NCI-H1436 treated with DMSO at 0.1 percent for 48 hours (cell line): ENCODE results near the gene ZER1.

Experiments
- DNase-seq: peaks from one replicate; lab custom pipeline; 2025; lab: John Stamatoyannopoulos, UW

ZER1 gene

DNA sequence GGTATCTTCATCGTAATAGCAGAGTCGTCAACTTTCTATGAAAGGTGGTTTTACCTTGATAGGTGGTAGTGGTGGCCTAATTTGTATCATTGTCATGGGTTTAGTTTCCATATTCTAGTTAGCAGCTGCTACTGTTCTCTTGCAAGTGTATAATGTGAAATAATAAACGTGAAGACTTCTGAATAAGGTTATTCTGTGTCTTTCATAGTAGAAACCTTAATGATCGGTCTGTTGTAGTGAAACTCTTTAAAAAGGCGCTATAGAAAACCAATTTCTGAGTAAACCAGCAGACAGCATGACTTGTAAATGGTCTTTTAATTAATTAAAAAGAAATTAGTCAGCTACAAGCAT, 81.1 kb downstream of the ZER1 start:
- DNase-seq, result no peak

DNA sequence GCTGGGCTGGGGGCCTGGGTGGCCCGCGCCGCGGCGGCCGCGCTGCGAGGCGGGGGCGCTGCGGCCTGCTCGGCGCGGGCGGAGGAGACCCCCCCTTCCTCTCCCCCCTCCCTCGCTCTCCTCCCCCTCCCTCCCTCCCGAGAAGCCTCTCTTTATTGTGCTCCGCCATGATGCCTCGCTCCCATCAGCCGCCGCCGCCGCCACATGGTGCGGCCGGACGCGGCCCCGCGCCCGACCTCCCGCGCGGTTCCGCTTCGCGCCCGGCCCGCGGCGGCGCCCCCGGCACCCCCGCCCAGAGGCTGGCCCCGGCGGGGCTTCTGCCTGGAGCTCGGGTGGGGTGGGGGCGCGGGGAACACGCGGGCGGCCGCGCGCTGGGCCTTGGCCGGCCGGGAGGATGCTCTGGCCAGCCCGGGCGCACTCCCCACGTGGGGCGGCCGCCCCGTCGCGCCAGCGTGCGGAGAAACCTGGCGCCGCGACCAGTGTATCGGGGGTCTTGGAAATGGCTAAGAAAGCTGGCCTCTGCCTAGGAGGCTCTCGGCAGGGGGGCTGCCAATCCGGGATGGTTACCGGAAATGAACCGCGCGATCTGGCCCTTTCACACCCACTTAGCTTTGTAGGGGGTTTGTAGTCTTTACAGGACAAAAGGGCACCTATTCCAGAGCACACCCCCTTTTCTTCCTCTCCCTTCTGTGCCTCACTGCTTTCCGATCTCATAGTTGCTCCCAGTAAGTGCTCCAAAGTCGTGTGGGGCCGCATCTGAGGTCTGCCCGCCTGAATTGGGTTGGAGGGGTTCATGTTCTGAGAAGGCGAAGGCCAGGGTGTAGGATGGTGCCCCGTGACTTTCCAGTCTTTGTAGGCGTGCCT, 81.7 kb downstream of the ZER1 start:
- no peak for DNase-seq

DNA sequence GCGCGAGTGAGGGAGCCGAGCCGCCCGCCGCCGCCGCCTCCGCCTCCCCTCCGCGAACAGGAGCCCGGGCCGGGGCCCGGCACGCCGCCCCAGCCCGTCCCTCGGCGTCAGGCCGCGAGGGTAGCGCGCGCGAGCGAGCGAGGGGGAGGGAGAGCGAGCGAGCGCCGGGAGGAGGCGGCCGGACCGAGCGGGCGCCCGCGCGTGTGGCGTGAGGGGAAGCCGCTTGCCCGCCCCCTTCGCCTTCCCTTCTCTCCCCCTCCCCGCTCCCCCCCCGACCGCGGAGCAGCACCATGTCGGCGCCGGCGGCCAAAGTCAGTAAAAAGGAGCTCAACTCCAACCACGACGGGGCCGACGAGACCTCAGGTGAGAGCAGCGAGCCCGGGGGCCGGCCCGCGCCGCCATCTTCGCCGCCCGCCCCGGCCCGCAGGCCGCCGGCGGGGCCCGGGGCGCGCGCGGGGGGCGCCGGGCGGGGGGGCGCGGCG, 82.4 kb downstream of the ZER1 start:
- no peak for DNase-seq

DNA sequence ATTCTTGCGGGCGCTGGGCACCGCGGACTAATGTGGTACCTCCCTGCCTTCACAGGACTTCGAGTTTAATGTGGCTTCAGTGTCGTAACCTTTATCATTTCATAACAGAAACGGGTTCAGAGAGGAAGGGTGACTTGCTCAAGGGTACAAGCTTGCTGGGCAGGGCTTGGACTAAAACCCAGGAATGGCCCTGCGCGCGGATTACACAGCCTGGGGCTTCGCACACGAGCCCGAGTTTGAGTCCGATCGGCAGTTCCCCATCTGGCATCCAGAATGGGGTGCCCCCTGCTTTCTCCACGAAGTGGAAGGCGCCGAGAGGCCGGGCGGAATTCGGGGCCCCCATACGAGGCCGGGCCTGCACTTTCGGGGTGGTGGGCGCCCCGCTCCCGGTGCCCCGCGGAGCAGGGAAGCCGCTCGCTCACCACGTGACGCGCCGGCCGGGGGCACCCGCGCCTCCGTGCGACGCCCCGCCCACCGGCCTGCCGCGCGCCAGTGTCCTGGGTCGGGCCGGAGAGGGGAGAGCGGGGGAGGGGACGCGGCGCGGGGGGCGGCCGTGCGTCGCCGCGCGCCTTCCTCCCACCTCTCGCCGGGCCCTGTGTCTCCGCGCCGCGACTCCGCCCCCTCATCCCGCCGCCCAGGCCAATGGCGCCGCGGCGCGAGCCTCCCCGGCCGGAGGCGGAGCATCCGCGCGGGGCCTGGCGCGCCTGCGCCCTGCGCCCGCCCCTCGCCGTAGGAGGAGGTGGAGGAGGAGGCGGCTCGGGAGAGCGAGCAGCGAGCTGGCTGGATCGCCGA, 83.0 kb downstream of the ZER1 start, which contains the start of gene SET:
Gene SET (plus strand): TSS at position 722 of the 792 bp plus-strand sequence. CDS start 361 bp downstream, outside the sequence.
- peak; percentile 68 for DNase-seq

DNA sequence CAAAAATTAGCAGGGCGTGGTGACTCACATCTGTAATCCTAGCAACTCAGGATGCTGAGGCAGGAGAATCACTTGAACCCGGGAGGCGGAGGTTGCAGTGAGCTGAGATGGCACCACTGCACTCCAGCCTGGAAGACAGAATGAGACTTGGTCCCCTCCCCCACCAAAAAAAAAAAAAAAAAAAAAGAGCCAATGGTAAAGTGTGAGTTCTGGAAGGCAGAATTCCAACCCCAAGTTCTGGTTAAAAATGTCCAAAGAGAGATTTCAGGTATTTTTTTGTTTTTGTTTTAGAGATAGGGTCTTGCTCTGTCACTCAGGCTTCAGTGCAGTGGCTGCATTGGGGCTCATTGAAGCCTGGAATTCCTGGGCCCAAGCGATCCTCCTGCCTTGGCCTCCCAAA, 84.3 kb downstream of the ZER1 start:
- DNase-seq, result no peak

DNA sequence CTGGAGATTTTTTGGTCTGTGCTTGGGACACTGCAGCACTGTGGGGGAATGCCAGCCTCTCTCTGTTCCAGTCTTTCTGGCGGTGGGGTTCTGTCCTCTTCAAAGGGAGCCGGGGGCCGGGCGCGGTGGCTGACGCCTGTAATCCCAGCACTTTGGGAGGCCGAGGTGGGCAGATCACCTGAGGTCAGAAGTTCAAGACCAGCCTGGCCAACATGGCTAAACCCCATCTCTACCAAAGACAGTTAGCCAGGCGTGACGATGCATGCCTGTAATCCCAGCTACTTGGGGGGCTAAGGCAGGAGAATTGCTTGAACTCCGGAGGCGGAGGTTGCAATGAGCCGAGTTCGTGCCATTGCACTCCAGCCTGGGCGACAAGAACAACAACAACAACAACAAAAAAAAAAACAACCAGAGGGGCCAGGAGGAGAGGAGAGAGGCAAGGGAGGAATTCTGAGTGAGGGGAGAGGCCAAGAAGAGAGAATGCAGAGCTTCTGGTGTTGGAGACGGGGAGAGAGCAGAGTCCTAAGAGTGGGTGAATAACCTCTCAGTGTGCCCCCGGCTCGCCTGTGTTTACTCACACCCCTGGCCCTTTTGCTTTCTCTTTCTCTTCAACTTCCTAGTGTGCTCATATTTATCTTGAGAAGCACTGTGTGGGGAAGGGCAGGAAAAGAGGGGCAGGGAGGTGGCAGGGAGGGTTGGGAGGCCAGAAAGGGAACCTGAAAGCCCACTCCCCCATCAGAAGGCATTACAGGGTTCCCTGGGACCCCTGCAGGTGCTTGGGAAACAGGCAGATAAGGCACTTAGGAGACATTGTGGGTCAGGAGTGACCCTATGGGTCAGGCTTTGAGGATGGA, 85.9 kb downstream of the ZER1 start:
- DNase-seq, result no peak

DNA sequence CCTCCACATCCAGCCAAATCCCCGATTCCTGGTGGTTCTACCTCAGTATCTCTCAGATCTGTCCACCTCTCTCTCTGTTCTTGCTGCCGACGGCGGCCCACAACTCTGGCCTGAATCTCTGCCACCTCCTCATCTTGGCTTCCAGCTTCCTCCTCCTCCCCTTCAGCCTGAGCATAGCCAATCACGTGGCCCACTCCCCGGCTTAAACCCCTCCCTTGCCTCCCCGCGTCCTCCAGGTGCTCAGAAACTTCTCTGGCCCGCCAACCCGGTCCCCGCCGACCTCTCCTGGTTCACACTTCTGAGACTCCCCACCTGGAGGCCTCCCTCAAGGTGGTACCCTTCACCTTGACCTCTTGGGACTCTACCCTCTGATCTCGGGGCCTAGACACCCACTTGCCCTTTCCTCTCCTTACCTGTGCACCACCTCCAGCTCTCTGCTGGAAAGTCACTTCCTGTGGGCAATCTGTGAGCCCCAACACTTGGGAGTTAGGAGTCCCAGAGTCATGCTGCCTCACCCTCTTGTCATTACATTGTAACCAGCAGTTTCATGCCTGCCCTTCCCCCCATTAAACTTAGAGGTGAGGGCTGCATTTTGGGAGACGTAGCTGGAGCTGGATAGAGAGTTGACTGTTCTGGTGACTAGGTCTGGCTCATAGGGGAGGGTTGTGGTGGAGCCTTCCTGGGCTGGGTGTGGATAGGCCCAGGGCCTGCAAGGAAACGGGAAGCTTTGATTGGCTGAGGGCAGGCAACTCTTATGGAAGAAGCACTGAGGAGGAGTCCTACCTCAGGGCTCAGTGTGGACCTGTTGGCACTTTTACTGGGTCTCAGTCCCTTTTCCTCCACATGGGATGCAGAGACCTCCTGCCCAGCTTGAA, 87.2 kb downstream of the ZER1 start:
- DNase-seq, result no peak

DNA sequence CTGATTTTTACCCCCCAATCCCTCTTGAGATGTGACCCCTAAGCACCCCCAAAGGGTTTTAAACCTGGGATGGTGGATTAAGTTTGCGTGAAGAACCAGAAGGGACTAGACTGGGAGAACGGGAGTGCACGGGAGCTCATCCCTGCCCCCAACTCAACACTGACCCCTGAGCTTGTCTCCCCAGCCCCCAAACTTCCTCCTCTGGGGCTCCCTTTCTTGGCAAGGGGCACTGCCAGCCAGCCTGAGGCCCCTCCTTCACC, 87.7 kb downstream of the ZER1 start:
- DNase-seq, result no peak

DNA sequence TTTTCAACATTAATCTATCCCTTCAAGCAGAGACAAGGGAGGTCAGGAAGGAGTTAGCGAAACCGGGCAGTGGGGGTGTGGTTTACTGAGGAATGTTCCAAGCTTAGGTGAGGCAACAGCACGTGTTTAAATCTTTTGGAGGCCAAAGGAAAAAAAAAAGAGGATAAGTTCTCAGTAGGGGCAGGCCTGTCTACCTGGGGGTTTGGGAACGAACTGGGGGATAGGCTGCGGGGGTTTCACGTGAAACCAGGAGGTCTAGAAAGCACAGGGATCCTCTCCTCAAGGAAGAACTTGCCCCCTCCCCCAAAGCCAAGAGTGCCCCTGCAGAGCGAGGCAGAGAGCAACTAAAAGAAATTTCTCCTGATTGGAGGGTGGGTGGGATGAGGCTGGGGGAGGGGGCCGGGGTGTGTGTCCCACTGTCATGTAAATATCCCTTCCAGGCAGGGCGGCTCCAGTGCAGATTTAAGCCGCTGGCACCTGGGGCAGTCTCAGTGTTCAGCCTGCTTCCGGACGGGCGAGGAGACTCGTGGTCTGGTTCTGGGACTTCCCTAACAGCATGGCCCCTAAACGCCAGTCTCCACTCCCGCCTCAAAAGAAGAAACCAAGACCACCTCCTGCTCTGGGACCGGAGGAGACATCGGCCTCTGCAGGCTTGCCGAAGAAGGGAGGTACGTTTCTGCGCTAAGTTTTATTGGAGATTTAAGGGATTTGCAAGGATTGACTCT, 88.2 kb downstream of the ZER1 start:
- no peak for DNase-seq
